SW480 (cell line): ENCODE measurements around the gene CLTB.
"Not testable (repeated sequence)": the region's sequence is repeated elsewhere in the genome, so short reads cannot be mapped to it uniquely, and the experiment has no call there.

ENCODE experiments used
- DNase-seq: peaks from one replicate; pipeline ENCODE4 v3.0.0-alpha.2; 2016; ENCODE audit warnings: low spot score

Gene CLTB

DNA sequence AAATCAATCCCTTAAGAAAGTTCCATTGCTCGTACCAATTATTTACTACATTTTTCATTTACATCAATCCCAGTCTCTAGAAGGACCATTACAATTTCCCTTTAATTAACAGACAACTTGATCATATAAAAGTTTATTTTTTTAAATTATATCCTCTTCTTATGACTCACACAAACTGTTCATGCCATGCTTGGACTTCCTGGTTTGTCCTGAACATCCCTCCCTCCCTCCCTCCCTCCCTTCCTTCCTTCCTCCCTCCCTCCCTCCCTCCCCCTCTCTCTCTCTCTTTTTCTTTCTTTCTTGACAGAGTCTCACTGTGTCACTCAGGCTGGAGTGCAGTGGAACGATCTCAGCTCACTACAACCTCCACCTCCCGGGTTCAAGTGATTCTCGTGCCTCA, 11.6 kb upstream of the CLTB start:
- no peak for DNase-seq

DNA sequence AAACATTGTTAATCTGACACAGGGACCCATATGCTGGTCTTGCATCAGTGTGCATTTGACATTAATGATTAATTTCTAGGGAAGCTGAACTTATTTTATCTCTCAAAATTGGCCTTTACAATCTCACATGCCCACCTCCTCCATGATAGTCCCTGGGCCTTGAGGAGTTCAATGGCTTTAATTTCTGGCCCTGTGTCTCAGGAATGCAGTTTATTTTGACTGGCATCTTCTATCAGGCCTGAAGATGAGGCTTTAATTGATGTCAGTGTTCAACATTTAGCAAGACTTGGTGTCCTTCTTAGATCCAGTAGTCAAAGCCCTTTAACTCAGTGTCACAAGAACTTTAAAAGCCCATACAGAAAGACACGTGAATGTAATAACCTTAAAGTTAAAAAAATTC, 10.5 kb upstream of the CLTB start:
- no peak for DNase-seq

DNA sequence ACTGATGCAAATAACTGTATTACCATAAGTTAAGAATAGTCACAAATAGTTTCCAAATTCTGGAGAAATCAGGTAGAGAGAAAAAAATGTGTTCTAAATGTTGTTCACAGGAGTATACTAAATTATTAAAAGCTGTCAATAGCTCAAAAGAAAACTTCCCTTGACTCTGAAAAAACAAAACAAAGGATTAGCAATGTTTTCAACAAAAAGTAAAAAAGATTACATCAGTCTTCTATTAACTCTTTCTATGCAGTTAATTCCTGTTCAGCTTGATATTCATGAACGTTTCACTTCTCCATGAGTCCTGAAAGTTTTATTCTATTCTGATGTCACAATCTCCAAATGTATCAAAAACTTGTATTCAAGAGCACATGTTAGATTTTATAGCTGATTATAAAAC, 9.5 kb upstream of the CLTB start:
- DNase-seq = no peak

DNA sequence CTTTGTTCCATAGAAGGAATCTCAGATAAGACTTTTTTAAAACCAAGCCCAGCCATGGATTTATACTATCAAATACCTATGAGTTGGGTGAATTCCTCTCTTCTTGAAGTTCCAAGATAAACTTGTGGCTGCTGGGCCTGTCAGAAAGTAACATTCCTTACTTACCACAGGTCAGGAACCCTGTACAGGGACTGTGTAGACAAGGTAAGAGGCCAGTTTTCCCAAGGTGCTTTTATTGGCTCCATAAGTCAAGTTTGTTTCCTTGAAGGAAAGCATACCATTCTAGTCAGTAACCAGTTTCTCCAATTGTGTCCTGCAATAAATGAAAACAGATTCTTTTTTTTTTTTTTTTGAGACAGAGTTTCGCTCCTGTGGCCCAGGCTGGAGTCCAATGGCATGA, 8.8 kb upstream of the CLTB start:
- no peak for DNase-seq

DNA sequence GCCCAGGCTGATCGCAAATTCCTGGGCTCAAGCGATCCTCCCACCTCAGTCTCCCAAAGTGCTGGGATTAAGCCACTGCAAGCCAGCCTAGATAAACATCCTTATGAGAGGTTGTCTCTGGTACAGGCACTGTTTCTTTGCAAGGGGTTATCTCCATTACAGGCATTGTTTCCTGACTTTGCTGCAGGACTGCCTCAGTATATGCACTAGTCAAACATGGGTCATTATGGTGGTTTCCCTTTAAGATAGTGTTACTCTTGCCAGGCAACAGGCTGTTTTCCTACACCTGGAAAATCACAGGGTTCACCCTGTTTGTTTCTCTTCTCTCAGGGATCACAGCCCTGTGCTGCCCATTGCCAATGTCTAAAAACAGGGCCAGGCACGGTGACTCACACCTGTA, 7.8 kb upstream of the CLTB start:
- no peak for DNase-seq

DNA sequence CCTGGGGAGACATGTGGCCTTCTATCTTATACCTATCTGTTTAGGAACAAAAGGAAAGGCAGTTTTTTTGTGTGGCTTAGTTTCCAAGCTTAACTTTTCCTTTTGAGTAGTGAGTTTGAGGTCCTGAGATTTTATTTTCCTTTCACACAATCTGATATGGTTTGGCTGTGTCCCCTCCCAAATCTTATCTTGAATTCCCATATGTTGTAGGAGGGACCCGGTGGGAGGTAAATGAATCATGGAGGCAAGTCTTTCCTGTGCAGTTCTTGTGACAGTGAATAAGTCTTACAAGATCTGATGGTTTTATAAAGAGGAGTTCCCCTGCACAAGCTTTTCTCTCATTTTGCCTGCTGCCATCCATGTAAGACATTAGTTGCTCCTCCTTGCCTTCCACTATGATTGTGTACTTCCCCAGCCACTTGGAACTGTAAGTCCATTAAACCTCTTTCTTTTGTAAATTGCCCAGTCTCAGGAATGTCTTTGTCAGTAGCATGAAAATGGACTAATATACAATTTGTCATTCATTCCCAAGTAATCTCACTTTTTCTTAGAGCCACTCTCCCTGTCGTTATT, 4.7 kb upstream of the CLTB start:
- DNase-seq = no peak

DNA sequence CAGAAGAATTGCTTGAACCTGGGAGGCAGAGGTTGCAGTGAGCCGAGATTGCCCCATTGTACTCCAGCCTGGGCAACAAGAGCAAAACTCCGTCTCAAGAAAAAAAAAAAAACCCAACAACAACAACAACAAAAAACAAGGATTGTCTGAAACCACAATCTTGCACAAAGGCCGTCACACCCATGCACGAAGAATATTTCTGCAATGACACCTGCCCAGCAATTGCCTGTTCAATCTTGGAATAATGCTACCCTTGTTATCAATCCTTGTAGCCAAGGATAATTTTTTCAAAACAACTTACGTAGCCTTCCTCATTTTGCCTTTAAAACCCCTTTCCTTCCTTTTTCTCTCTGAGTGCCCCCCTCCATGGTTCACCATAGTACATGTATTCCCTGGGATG, 3.7 kb upstream of the CLTB start:
- DNase-seq = no peak

DNA sequence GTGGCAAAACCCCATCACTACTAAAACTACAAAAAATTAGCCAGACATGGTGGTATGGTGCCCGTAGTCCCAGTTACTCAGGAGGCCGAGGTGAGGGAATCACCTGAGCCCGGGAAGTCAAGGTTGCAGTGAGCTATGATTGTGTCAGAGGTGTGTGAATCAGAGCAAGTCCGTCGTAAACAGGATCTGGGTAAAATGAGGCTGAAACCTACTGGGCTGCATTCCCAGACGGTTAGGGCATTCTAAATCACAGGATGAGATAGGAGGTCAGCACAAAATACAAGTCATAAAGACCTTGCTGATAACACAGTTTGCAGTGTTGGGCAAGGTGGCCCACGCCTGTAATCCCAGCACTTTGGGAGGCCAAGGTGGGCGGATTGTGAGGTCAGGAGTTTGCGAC, 1.9 kb upstream of the CLTB start:
- no peak for DNase-seq

DNA sequence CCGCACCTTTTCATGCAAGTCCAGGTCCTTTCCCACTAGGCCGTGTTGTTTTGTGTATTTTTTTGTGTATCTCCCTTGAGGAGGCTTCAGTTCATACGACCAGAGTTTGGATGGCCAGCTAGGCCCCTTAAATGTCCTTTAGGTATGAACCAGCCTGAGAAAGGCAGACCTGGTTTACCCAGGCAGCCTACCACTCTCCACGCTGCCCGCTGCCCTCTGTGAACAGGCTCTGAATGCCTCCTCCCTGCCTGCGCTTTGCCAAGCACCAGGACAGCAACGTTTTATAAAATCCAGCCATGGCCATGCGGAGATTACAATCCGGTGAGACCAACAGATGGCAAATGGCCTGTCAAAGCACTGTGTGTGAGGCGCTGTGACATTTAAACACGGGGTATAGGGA, 626 bp upstream of the CLTB start:
- DNase-seq = no peak

DNA sequence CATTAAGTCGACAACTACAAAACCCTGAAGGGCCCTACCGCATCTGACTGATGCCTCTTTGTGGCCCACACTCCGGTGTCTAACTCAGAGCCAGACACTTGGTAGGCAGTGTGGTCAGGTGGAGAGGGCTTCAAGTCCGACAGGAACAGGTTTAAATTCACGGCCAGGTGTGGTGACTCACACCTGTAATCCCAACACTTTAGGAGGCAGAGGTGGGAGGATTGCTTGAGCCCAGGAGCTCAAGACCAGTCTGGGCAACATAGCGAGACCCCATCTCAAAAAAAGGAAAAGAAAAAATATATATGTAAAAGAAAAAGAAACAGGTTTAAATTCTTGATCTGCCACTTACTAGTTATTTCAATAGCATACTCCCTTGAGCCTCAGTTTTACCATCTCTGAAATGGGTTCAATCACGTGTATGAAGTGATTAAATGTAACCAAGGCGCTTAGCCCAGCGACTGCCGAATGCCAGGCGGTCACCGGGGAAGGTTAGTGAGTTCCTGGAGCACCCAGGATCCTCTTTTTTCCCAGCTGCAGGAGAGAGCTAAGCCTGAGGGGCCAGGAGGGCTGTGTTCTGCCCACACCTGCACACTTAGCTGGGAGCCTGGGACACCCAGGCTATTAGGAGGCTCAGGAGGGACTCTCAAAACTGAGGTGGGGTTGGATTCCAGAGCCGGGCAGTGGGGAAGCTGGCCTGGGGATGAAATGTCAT, 943 bp downstream of the CLTB start:
- no peak for DNase-seq

DNA sequence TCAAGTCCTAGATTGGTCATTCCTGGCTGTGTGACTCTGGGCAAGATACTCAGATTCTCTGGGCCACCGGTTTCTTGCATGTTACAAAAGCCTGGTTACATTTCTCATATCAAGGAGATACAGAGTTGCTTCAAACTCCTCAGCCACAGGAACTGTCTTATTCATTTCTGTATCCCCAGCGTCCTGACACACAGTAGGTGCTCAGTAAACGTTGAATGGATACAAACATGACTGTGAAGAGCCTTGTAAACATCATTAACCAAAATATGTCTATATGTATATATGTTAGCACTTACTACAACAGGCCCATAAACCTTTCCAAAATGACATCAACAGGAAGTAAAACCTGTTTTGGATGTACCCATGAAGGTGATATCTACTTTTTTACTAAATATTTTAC, 1.6 kb downstream of the CLTB start:
- DNase-seq = no peak

DNA sequence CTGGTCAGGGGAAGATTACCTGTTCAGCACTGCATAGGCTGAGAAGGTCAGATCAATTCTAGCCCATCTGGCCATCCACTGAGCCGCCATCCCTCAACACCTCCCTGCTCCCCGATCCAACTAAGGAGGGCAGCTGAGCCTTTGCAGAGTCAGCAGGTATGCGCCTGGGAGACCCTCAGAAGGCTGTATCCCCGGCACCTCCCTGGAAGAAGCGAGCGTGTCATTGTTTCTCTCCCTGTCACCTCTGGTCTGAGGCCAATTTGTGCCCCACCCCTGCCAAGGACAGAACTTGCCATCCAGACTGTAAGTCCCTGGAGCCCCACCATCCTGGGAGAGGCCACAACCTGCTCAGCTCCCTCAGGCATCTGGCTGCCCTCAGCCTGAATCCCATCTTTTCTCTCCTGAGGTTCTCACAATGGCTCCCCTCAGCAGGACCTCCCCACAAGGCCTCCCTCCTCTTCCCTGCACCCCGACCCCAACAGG, 2.6 kb downstream of the CLTB start:
- DNase-seq = no peak

DNA sequence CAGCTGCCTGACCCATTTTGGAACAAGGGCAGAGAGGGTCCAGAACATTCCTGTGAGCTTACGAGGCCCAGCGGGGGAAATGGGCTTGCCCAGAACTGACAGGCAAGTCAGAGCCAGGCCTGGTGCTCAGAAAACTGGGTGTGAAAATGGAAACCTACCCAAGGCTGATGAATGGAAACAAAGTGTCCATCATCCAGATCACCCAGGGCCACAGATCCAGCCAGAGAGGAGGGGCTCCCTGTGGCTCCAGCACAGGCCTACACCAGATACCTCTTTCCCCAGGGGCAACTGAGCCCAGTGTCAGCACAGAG, 3.1 kb downstream of the CLTB start:
- DNase-seq = no peak

DNA sequence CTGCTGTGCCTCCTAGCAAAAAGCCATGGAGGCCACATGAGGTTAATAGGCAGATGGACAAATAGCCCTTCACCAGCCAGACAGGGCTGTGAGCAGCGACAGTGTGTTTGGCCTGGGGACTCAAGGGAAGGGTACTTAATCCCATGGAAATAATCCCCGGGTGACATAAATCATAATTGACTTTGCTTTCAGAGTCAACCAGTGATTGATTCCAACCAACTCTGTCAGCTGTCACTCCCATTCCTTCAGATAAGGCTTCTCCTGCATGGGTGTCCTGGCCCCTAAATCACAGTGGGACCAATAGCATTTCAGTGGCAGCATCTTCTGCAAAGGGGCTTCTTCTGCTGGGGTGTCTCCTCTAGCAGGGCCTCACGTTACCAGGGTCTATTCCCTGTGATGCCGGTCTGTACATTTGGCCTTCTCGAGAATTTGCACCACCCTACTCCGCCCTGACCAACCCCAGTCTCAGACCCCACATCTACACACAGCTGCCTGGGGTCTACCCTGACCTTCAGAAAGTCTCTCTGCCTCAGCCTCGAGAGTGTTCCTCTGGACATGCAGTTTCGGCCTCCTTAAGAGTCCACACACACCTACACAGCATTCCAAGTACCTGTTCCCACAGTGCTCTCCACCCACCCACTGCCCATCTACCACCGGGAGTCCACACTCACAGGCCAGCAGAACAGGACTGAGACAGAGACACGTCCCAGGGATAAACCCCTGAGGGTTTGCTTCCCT, 3.7 kb downstream of the CLTB start:
- DNase-seq = no peak

DNA sequence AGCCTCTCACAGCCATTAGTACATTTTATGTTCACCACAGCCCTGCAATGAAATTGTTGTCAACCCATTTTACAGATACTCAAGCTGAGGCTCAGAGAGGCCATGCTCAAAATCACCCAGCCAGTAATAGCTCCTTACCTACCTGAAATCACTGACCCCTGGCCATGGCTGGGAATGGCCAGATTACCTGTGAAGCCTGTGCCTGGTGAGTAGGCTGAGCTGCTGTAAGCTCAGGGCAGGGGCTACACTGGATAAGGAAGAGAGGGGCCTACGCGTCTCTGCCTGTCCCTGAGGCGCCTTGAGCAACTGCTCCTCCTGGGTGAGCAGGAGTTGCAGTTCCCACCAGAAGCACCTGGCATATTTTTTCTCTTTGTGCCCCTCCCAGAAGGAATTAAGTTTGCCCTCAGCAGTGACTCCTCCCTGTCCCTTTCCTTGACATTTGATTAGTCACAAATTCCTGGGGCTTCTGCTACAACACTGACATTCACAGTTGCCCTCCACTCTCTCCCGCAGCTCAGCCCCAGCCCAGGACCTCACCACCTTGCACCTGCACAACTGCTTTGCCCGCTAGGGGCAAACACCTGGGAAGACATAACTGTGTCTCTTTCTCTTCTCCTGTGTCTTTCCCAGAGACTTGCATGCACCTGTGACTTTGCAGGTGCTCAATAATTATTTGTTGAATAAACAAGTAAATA, 5.7 kb downstream of the CLTB start:
- peak; percentile 76 for DNase-seq

DNA sequence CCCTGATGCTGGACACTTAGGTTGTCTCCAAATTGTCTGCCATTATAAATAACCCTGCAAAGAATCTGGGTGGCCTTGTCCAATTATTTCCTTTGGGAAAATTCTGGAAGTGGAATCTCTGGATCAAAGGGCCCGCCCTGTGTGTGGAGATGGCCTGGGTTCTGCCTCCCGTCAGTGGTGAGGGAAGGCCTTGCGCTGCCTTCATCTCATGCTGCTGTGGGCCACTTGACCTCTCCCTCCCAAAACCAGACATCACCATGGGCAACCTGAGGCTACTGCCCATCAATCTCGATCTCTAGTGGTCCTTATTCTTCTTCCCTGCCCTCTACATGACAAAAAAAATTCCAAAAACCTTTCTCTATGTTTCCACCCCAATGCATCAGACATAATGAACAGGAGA, 6.6 kb downstream of the CLTB start:
- DNase-seq = no peak

DNA sequence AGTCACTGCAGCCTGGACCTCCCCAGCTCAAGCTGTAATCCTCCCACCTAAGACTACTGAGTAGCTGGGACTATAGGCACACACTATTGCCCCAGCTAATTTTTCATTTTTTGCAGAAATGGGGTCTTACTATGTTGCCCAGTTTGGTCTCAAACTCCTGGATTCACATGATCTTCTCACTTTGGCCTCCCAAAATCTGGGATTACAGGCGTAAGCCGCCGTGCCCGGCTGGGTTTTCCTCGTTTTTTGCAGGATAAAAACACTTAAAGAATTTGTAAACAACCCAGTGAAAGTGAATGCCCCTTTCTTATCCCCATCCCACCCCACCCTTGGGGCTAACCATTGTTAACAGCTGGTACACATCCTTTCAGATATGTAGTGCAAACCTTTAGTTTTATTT, 7.7 kb downstream of the CLTB start:
- no peak for DNase-seq

DNA sequence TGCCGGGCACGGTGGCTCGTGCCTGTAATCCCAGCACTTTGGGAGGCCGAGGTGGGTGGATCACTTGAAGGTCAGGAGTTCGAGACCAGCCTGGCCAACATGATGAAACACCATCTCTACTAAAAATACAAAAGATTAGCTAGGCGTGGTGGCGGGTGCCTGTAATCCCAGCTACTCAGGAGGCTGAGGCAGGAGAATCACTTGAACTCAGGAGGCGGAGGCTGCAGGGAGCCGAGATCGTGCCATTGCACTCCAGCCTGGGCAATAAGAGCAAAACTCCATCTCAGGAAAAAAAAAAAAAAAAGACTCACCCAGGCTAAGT, 8.1 kb downstream of the CLTB start:
- not testable (repeated sequence) for DNase-seq

DNA sequence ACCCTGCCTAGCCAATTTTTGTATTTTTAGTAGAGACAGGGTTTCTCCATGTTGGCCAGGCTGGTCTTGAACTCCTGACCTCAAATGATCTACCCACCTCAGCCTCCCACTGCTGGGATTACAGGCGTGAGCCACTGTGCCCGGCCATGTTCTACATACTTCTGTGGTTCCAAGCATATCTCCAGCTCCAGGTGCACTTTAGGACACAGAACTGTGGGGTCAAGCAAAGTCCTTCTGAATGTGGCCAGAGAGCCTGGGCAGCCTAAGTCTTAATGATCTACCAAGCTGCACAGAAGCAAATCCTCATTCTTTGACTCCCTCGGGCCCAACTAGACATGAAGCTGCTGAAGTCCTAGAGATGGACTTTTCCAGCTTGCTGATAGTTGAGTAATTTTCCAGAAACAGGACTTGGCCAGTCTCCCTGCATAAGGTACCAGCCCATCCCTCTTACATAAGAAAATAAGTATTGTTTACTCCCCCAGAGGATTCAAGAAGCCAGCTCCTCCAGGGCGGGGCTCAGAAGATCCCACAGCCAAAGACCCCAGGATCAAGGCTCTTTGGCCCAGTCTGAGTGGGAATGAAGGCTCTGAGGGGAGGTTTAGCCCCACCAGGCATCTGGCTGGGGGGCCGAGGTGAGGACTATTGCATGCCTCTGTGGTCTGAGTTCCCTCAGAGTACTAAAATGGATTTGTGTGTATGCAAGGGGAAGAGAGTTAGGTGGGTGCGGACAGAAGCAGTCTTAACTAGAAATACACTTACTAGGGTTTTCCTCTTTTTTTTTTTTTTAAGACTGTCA, 8.7 kb downstream of the CLTB start:
- DNase-seq = no peak

DNA sequence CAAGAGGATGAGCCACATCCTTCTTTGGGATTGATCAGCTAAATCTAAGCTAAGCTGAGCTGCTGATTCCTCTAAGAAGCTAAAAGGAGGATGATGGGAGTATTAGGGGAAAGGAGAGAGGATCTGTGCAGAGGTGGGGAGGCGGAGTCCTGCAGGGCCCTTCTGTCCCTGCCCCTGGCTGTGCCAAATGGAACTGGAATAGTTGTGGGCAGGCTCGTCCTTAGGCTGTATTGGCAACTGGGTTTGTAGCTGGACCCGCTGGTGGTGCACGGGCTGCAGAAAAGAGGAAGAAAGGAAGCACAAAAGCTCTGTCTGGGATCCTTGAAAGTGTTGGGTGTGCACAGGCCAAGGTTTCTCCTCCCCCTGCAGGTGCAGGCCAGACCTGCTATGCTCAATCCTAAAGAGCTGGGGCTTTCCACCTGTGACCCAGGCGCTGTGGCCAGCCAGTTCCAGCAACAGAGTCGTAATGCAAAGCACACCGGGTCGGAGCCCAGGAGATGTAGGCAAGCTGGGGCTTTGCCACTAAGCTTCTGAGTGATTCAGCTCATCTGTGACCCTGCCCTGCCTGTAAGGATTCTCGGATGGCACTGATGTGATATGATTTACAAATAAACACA, 9.8 kb downstream of the CLTB start:
- no peak for DNase-seq

DNA sequence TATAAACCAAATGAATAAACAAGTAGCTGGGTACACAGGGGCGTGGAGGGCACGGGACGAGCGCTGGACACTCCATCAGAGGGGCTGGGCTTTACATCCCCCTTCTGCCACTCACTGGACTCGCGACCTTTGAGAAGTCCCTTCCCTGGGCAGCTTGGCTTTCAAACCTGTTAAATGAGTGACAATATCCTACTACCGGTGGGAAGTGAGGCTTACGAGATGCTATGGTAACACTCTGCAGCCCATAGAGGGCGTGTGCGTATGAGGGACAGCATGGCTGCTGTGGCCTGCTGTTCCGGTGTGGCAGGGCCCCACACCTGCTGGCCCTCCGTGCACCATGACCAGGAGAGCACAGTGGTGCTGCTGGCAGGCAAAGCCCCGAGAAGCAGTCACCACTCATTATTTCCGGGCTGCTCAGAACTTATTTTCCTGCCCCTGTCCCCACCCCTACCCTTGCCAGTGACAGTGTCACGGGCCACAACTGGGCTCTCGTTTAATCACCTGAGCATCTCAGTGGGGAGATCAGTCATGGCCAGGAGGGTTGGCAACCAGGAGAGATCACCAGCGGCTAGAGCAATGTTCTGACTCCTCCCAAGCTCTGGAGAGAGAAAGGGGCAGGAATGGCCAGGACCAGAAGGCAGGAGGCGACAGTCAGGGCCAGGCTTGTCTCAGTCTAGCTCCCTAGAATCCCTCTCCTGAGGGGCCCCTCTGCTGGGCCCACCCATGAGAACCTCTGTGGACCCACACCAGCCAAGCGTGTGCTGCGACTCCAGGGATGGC, 10.5 kb downstream of the CLTB start:
- peak; percentile 43 for DNase-seq
